ENCODE data around the gene USH2A. TPM values are rescaled to one million over a fixed set of nuclear protein-coding genes. Genes with fewer than 3 reads are reported as not detected.

The USH2A gene
- total RNA-seq, 2 donors from 2014 or later = 0.74 TPM; not detected in 1

DNA sequence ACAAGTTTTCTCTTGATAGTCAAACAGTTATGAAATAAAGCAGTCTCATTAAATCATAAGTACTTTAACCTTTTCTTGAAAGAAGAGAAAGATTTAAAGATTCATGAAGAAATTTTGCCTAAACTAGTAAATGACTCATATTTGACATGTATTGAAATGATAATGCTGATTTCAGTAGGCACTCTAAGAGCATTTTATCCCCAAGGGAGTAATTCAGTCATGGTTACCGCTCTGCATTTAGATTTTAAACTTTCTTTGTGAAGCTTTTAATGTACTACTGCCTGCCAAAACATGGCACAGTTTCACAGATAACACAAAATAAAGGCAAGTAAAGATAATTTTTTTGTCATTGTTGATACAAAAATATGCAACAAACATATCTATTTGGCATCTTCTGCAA lies 6.8 kb downstream of the USH2A start:
- no peak overlapping the region for H3K4me3 ChIP-seq
- whole genome bisulfite sequencing = 58% methylated on average over 1 of the region's 1 CpG
- no peak for DNase-seq (ENCODE audit: low spot score)
- H3K4me1 ChIP-seq (replicated peaks) = no peaks in the 10 kb centered on the region
- intact Hi-C loops (cut with DNase I) = no loop called here
- no peaks in the 10 kb centered on the region for H3K9me3 ChIP-seq
- no peak overlapping the region for H3K27ac ChIP-seq
- no peaks in the 10 kb centered on the region for H3K36me3 ChIP-seq
- no peaks in the 10 kb centered on the region for H3K27me3 ChIP-seq (replicated peaks; ENCODE audit: insufficient read depth)
- TF ChIP-seq, protein P1, sequence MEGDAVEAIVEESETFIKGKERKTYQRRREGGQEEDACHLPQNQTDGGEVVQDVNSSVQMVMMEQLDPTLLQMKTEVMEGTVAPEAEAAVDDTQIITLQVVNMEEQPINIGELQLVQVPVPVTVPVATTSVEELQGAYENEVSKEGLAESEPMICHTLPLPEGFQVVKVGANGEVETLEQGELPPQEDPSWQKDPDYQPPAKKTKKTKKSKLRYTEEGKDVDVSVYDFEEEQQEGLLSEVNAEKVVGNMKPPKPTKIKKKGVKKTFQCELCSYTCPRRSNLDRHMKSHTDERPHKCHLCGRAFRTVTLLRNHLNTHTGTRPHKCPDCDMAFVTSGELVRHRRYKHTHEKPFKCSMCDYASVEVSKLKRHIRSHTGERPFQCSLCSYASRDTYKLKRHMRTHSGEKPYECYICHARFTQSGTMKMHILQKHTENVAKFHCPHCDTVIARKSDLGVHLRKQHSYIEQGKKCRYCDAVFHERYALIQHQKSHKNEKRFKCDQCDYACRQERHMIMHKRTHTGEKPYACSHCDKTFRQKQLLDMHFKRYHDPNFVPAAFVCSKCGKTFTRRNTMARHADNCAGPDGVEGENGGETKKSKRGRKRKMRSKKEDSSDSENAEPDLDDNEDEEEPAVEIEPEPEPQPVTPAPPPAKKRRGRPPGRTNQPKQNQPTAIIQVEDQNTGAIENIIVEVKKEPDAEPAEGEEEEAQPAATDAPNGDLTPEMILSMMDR (IDR thresholded peaks at IDR 0.05) = no peak
- TF ChIP-seq POLR2AphosphoS5 (IDR thresholded peaks at IDR 0.05) (no peak), POLR2A (IDR thresholded peaks at IDR 0.05) (no peak)

- no peak for DNase-seq (ENCODE audit: low spot score)
- no peaks in the 10 kb centered on the region for H3K4me1 ChIP-seq (replicated peaks)
- 94% methylated on average over 4 of the region's 4 CpGs for WGBS
- H3K9me3 ChIP-seq = no peaks in the 10 kb centered on the region
- no peak for TF ChIP-seq POLR2AphosphoS5 (IDR thresholded peaks at IDR 0.05)
- TF ChIP-seq, protein P1 (IDR thresholded peaks at IDR 0.05) = no peak
- no peak for TF ChIP-seq POLR2A (IDR thresholded peaks at IDR 0.05)
- no peak overlapping the region for H3K4me3 ChIP-seq
- H3K27ac ChIP-seq = no peak overlapping the region
- no peaks in the 10 kb centered on the region for H3K36me3 ChIP-seq
- no peaks in the 10 kb centered on the region for H3K27me3 ChIP-seq (replicated peaks; ENCODE audit: insufficient read depth)
- intact Hi-C loops (cut with DNase I) = no loop called here
Measured at GRCh38 chr1:216410026-216410425, 13.2 kb downstream of the USH2A start.

DNA sequence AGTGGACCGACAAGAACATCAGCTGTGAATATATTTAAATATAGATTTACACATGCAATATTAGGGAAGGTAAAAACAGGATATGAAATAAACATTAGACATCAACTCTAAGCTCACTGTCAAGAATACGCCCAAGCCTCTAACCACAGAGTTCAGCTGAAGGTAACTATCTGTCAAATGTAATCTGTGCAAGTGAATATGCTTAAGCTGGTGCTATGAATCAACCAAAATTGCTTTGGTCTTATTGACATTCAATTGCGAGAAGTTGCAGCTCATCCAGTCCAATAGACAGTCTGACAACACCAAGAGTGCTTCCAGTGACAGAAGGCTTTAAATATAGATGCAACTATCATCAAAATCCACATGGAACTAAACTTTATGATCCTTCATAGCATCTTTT lies 32.3 kb downstream of the USH2A start:
- Histone ChIP-seq H3K4me3 (no peak overlapping the region), H3K4me1 (replicated peaks) (no peaks in the 10 kb centered on the region), H3K9me3 (no peaks in the 10 kb centered on the region), H3K36me3 (no peaks in the 10 kb centered on the region), H3K27ac (no peak overlapping the region), H3K27me3 (replicated peaks; ENCODE audit: insufficient read depth) (no peaks in the 10 kb centered on the region)
- intact Hi-C loops (cut with DNase I) = no loop called here
- DNase-seq (ENCODE audit: low spot score) = no peak
- TF ChIP-seq, protein P1 (IDR thresholded peaks at IDR 0.05) = no peak
- TF ChIP-seq POLR2A (IDR thresholded peaks at IDR 0.05) (no peak), POLR2AphosphoS5 (IDR thresholded peaks at IDR 0.05) (no peak)
- WGBS = 86% methylated on average over 3 of the region's 3 CpGs

GRCh38 chr1:216389774-216390173 lies 33.5 kb downstream of the USH2A start:
- Histone ChIP-seq H3K27ac (no peak overlapping the region), H3K27me3 (replicated peaks; ENCODE audit: insufficient read depth) (no peaks in the 10 kb centered on the region), H3K4me1 (replicated peaks) (no peaks in the 10 kb centered on the region), H3K9me3 (no peaks in the 10 kb centered on the region), H3K4me3 (no peak overlapping the region), H3K36me3 (no peaks in the 10 kb centered on the region)
- no peak for TF ChIP-seq POLR2A (IDR thresholded peaks at IDR 0.05)
- TF ChIP-seq, protein P1 (IDR thresholded peaks at IDR 0.05) = no peak
- intact Hi-C loops (cut with DNase I) = no loop called here
- DNase-seq (ENCODE audit: low spot score) = no peak

GRCh38 chr1:216388558-216388957 lies 34.7 kb downstream of the USH2A start:
- Histone ChIP-seq H3K4me3 (no peak overlapping the region), H3K36me3 (no peaks in the 10 kb centered on the region), H3K4me1 (replicated peaks) (no peaks in the 10 kb centered on the region), H3K27ac (no peak overlapping the region), H3K27me3 (replicated peaks; ENCODE audit: insufficient read depth) (no peaks in the 10 kb centered on the region), H3K9me3 (no peaks in the 10 kb centered on the region)
- intact Hi-C loops (cut with DNase I) = no loop called here
- TF ChIP-seq, protein P1 (IDR thresholded peaks at IDR 0.05) = no peak
- TF ChIP-seq POLR2A (IDR thresholded peaks at IDR 0.05) (no peak), POLR2AphosphoS5 (IDR thresholded peaks at IDR 0.05) (no peak)
- WGBS = 10% methylated on average over 2 of the region's 2 CpGs
- DNase-seq (ENCODE audit: low spot score) = no peak

Measured in prostate gland (tissue), 2 donors.